ENCODE results near the gene TRABD2A. TPM values are rescaled to one million over a fixed set of nuclear protein-coding genes. Genes with fewer than 3 reads are reported as not detected.

TRABD2A gene
- total RNA-seq, 1 experiment from 2014 or later, result 1.7 TPM

DNA sequence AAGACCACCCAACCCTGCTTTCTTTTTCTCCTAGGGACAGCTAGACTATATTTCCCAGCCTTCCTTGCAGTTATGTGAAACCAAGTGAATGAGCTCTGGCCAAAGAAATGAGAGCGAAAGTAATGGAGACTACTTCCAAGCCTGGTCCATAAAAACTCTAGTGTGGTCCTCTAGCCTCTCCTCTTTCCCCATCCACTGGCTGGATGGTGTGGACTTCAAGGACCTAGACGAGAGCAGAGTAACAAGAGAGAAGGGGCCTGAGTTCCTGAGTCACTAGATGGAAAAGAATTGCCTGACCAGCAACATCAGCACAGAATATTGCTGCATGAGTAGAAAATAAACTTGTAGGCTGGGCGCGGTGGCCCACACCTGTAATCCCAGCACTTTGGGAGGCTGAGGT is 21.6 kb upstream of the TRABD2A start:
- no peak overlapping the region for H2BK12ac ChIP-seq (ENCODE audit: insufficient read length, low read depth, low read length)
- no peak overlapping the region for H3K14ac ChIP-seq (ENCODE audit: insufficient read depth, low read length)
- H3K9me3 ChIP-seq (ENCODE audit: control insufficient read depth, low read depth, low read length), result no peaks in the 10 kb centered on the region
- no peak overlapping the region for H4K8ac ChIP-seq (replicated peaks; ENCODE audit: insufficient read length, low read depth, low read length)
- no peak overlapping the region for H3T11ph ChIP-seq (ENCODE audit: low read length)
- no peak overlapping the region for H3K23ac ChIP-seq (ENCODE audit: insufficient read length, low read depth, low read length)
- H2BK20ac ChIP-seq (ENCODE audit: low read depth, low read length, poor library complexity, severe bottlenecking), result no peak overlapping the region
- H2AFZ ChIP-seq (ENCODE audit: low read length), result no peak overlapping the region
- H2BK15ac ChIP-seq (ENCODE audit: low read depth, low read length), result no peak overlapping the region
- H3K9ac ChIP-seq (ENCODE audit: extremely low read depth, insufficient read length, low read length), result no peak overlapping the region
- DNase-seq, result no peak
- Mint-ChIP-seq H3K27ac (no peak overlapping the region), H3K27me3 (ENCODE audit: low read depth) (peaks cover 54% of the 10 kb centered on the region), H3K36me3 (ENCODE audit: insufficient read depth in 1 of 3, low read depth in 3 of 3) (peaks cover 0 to 9% (median 8%) of the 10 kb centered on the region in 3 experiments; a peak in 5 of 7 replicates), H3K4me1 (peaks cover 19 to 22% of the 10 kb centered on the region in 2 experiments), H3K4me3 (no peak overlapping the region), H3K9me3 (no peaks in the 10 kb centered on the region; a peak in 1 of 5 replicates)
- H3K23me2 ChIP-seq (ENCODE audit: insufficient read length, low read depth, low read length, poor library complexity, severe bottlenecking), result peaks cover 8% of the 10 kb centered on the region
- WGBS (ENCODE audit: extremely low coverage, insufficient read length, low lambda C conversion rate), result no CpG with 5 or more reads among the region's 4 CpGs
- no peak overlapping the region for H2BK120ac ChIP-seq (ENCODE audit: low read depth, low read length, poor library complexity, severe bottlenecking)
- H3K27ac ChIP-seq (ENCODE audit: insufficient read length, low read depth, low read length), result no peak overlapping the region
- H3K79me1 ChIP-seq (ENCODE audit: insufficient read depth, low read depth, low read length, poor library complexity, severe bottlenecking), result no peaks in the 10 kb centered on the region
- H3K4me2 ChIP-seq (ENCODE audit: insufficient read depth, insufficient read length, low read length), result no peak overlapping the region
- H3K27me3 ChIP-seq (ENCODE audit: insufficient read depth, low read length), result peaks cover 2% of the 10 kb centered on the region; the same call in 1 of the 2 replicates
- H3K56ac ChIP-seq (ENCODE audit: insufficient read length, low read depth, low read length), result no peak overlapping the region
- no peaks in the 10 kb centered on the region for H3K79me2 ChIP-seq (ENCODE audit: insufficient read depth, low read length)
- no peak overlapping the region for H2AK5ac ChIP-seq (ENCODE audit: insufficient read length, low read length)
- H4K5ac ChIP-seq (ENCODE audit: insufficient read length, low read depth, low read length), result no peak overlapping the region
- H3K4me1 ChIP-seq (ENCODE audit: insufficient read depth, low read length), result no peaks in the 10 kb centered on the region
- H2BK5ac ChIP-seq (ENCODE audit: insufficient read length, low read length), result no peak overlapping the region
- H4K91ac ChIP-seq (ENCODE audit: insufficient read length, low read depth, low read length), result no peak overlapping the region
- no peaks in the 10 kb centered on the region for H4K20me1 ChIP-seq (ENCODE audit: control insufficient read depth, insufficient read depth, insufficient read length)
- no peak overlapping the region for H3K4ac ChIP-seq (ENCODE audit: low read depth, low read length)
- TF ChIP-seq, protein P1, sequence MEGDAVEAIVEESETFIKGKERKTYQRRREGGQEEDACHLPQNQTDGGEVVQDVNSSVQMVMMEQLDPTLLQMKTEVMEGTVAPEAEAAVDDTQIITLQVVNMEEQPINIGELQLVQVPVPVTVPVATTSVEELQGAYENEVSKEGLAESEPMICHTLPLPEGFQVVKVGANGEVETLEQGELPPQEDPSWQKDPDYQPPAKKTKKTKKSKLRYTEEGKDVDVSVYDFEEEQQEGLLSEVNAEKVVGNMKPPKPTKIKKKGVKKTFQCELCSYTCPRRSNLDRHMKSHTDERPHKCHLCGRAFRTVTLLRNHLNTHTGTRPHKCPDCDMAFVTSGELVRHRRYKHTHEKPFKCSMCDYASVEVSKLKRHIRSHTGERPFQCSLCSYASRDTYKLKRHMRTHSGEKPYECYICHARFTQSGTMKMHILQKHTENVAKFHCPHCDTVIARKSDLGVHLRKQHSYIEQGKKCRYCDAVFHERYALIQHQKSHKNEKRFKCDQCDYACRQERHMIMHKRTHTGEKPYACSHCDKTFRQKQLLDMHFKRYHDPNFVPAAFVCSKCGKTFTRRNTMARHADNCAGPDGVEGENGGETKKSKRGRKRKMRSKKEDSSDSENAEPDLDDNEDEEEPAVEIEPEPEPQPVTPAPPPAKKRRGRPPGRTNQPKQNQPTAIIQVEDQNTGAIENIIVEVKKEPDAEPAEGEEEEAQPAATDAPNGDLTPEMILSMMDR (conservative IDR thresholded peaks at IDR 0.05), result no peak
- no peak overlapping the region for H3K18ac ChIP-seq (ENCODE audit: insufficient read length, low read depth, low read length)
